MCF 10A (cell line): Measurements from ENCODE around the gene TNFAIP8L3. TPM values are rescaled to one million over a fixed set of nuclear protein-coding genes. Genes with fewer than 3 reads are reported as not detected.

ENCODE experiments used
- BruUV-seq: library from RNA; stranded (reverse); fragments of 400-500 nt; replicated peaks from 2 replicates; lab custom pipeline; 2021; lab: Mats Ljungman, UMichigan
- CTCF ChIA-PET: fragments of 300-600 bp; sonication (Branson Sonifier 250); formaldehyde crosslinking; extraction: SDS; loops from one replicate; lab custom pipeline; 2021; ENCODE audit warnings: antibody characterized with exemption, inconsistent platforms; lab: Yijun Ruan, JAX
- POLR2A ChIA-PET: fragments of 300-600, 350-650 bp; sonication (Branson Sonifier 250); formaldehyde crosslinking; extraction: SDS; loops from one replicate; lab custom pipeline; 2020; ENCODE audit warnings: antibody characterized with exemption, inconsistent platforms; lab: Yijun Ruan, JAX
- DNase-seq: peaks from one replicate; pipeline ENCODE4 v3.0.0-alpha.2; 2018; ENCODE audit not compliant: unreplicated experiment
- H3K27ac Mint-ChIP-seq: one replicate; pipeline ENCODE4 v1.8.0; 2022; ENCODE audit warnings: mild to moderate bottlenecking, low read depth, mixed read lengths; ENCODE audit not compliant: unreplicated experiment
- H3K27me3 Mint-ChIP-seq: one replicate; pipeline ENCODE4 v1.8.0; 2022; ENCODE audit warnings: mixed read lengths; ENCODE audit not compliant: insufficient read depth, unreplicated experiment
- H3K36me3 Mint-ChIP-seq: one replicate; pipeline ENCODE4 v1.8.0; 2022; ENCODE audit warnings: mild to moderate bottlenecking, moderate library complexity, mixed read lengths; ENCODE audit not compliant: insufficient read depth, unreplicated experiment
- H3K4me1 Mint-ChIP-seq: one replicate; pipeline ENCODE4 v1.8.0; 2022; ENCODE audit warnings: mixed read lengths; ENCODE audit not compliant: insufficient read depth, unreplicated experiment
- H3K4me3 Mint-ChIP-seq: one replicate; pipeline ENCODE4 v1.8.0; 2022; ENCODE audit warnings: mild to moderate bottlenecking, moderate library complexity, mixed read lengths; ENCODE audit not compliant: unreplicated experiment
- H3K9me3 Mint-ChIP-seq: one replicate; pipeline ENCODE4 v1.8.0; 2022; ENCODE audit warnings: mixed read lengths; ENCODE audit not compliant: unreplicated experiment
- CTCF ChIP-seq: fragments of 200-600 bp; IDR thresholded peaks from one replicate; pipeline ENCODE4 v1.8.0; 2022; ENCODE audit warnings: antibody characterized with exemption, mild to moderate bottlenecking; ENCODE audit not compliant: unreplicated experiment
- intact Hi-C: fragments of 100-400 bp; cut with micrococcal nuclease; formaldehyde crosslinking; loops from 2 replicates; pipeline ENCODE4 v1.14.1; 2022
- total RNA-seq: library from RNA; stranded (reverse); gene quantifications from 2 replicates; pipeline ENCODE4 v1.2.3, GENCODE V29; 2022

TNFAIP8L3 gene
- total RNA-seq, 1 experiment from 2014 or later = 2.6 TPM

GRCh38 chr15:51137880-51138430 is 43.2 kb upstream of the TNFAIP8L3 start:
- ChIA-PET POLR2A (interaction anchor here (1.4 kb wide), 1 partner anchor 17 kb away, joined by 4 read pairs; no protein-coding TSS in a partner anchor), CTCF (interaction anchor here (0.5 to 2.2 kb wide), 7 partner anchors 10 to 1235 kb away, joined by 3 to 10 read pairs (median 3); no protein-coding TSS in a partner anchor)
- Mint-ChIP-seq H3K36me3 (peaks cover 7% of the 10 kb centered on the region), H3K27me3 (no peaks in the 10 kb centered on the region), H3K4me1 (peaks cover 34% of the 10 kb centered on the region), H3K27ac (no peak overlapping the region), H3K9me3 (peaks cover 10% of the 10 kb centered on the region), H3K4me3 (no peak overlapping the region)
- TF ChIP-seq CTCF = no peak
- DNase-seq = no peak
- intact Hi-C loops = no loop called here
- BruUV-seq = no TSS peak

GRCh38 chr15:51137024-51137423 is 42.3 kb upstream of the TNFAIP8L3 start:
- TF ChIP-seq CTCF = no peak
- DNase-seq = no peak
- H3K4me1 Mint-ChIP-seq = peaks cover 43% of the 10 kb centered on the region

GRCh38 chr15:51135276-51135675 is 40.6 kb upstream of the TNFAIP8L3 start:
- intact Hi-C loops = no loop called here
- Mint-ChIP-seq H3K36me3 (peaks cover 7% of the 10 kb centered on the region), H3K27ac (no peak overlapping the region), H3K4me1 (peaks cover 47% of the 10 kb centered on the region), H3K27me3 (no peaks in the 10 kb centered on the region), H3K9me3 (no peaks in the 10 kb centered on the region), H3K4me3 (no peak overlapping the region)
- ChIA-PET CTCF (interaction anchor here (0.9 to 1.3 kb wide), 6 partner anchors 28 to 247 kb away, joined by 3 to 8 read pairs (median 4); no protein-coding TSS in a partner anchor), POLR2A (interaction anchor here (0.6 kb wide), 1 partner anchor 13 kb away, joined by 3 read pairs; no protein-coding TSS in a partner anchor)
- BruUV-seq = no TSS peak
- peak; percentile 50 for DNase-seq
- no peak for TF ChIP-seq CTCF

More at GRCh38 chr15:51137024-51137423, 42.3 kb upstream of the TNFAIP8L3 start:
- ChIA-PET POLR2A (interaction anchor here (1.4 kb wide), 1 partner anchor 16 kb away, joined by 4 read pairs; no protein-coding TSS in a partner anchor), CTCF (interaction anchor here (0.7 to 2.2 kb wide), 4 partner anchors 9 to 245 kb away, joined by 3 to 10 read pairs (median 3); no protein-coding TSS in a partner anchor)
- Mint-ChIP-seq H3K36me3 (peaks cover 7% of the 10 kb centered on the region), H3K4me3 (no peak overlapping the region), H3K27ac (no peak overlapping the region), H3K9me3 (peaks cover 10% of the 10 kb centered on the region), H3K27me3 (no peaks in the 10 kb centered on the region)
- no TSS peak for BruUV-seq
- intact Hi-C loops = no loop called here

- Mint-ChIP-seq H3K4me3 (no peak overlapping the region), H3K27me3 (no peaks in the 10 kb centered on the region), H3K4me1 (peaks cover 47% of the 10 kb centered on the region), H3K9me3 (no peaks in the 10 kb centered on the region), H3K36me3 (peaks cover 7% of the 10 kb centered on the region), H3K27ac (peak overlapping the region; percentile 18)
- ChIA-PET CTCF (interaction anchor here (0.6 to 3.1 kb wide), 7 partner anchors 28 to 248 kb away, joined by 3 to 31 read pairs (median 5); no protein-coding TSS in a partner anchor), POLR2A (interaction anchor here (0.6 kb wide), 1 partner anchor 12 kb away, joined by 3 read pairs; no protein-coding TSS in a partner anchor)
- intact Hi-C loops = no loop called here
- no peak for DNase-seq
- no peak for TF ChIP-seq CTCF
- no TSS peak for BruUV-seq
These were observed 39.9 kb upstream of the TNFAIP8L3 start for GRCh38 chr15:51134416-51135199.
